Osteocyte (in vitro differentiated cells): ENCODE results near the gene SCYGR3. TPM values are rescaled to one million over a fixed set of nuclear protein-coding genes. Genes with fewer than 3 reads are reported as not detected.

Source experiments
- DNase-seq: peaks from one replicate; pipeline ENCODE4 v3.0.0; 2021; ENCODE audit warnings: mixed read lengths; ENCODE audit not compliant: unreplicated experiment; ENCODE audit errors: extremely low spot score
- H3K27ac Mint-ChIP-seq: one replicate; pipeline ENCODE4 v1.8.0; 2021; ENCODE audit warnings: mild to moderate bottlenecking, mixed read lengths; ENCODE audit not compliant: unreplicated experiment
- H3K27me3 Mint-ChIP-seq: one replicate; pipeline ENCODE4 v1.8.0; 2021; ENCODE audit warnings: mixed read lengths; ENCODE audit not compliant: unreplicated experiment
- H3K36me3 Mint-ChIP-seq: one replicate; pipeline ENCODE4 v1.8.0; 2021; ENCODE audit warnings: mixed read lengths; ENCODE audit not compliant: unreplicated experiment
- H3K4me1 Mint-ChIP-seq: one replicate; pipeline ENCODE4 v1.8.0; 2021; ENCODE audit warnings: mixed read lengths; ENCODE audit not compliant: unreplicated experiment
- H3K4me3 Mint-ChIP-seq: one replicate; pipeline ENCODE4 v1.8.0; 2021; ENCODE audit warnings: mild to moderate bottlenecking, moderate library complexity, mixed read lengths; ENCODE audit not compliant: unreplicated experiment
- H3K9me3 Mint-ChIP-seq: one replicate; pipeline ENCODE4 v1.8.0; 2021; ENCODE audit warnings: mixed read lengths; ENCODE audit not compliant: unreplicated experiment
- CTCF ChIP-seq: fragments of 200-600 bp; sonication (generic); IDR thresholded peaks from 2 replicates; pipeline ENCODE4 v1.5.0; 2021; ENCODE audit warnings: antibody characterized with exemption, mild to moderate bottlenecking, moderate library complexity
- total RNA-seq: library from RNA; stranded (reverse); gene quantifications from 2 replicates; pipeline ENCODE4 v1.2.1, GENCODE V29; 2021

SCYGR3 gene
- total RNA-seq, 1 donor from 2014 or later: not detected

DNA sequence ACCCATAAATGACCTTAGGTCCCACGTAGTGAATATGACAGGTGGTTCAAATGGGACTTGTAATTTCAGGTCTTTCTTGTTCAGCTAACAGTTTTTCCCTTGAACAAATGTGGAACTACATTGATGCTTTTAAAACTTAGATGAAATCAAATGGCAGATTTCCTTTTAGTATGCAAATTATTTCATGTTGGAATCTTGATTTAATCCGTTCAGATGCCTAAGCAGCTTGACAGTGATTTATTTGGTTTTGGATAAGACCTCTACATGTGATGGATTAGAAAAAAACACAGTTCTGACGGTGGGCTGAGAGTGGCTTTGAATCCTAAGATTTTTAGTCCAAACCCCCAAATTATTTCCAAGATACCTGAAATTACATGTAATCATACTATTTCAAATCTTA, 19.6 kb upstream of the SCYGR3 start:
- Mint-ChIP-seq H3K4me1 (no peaks in the 10 kb centered on the region), H3K27ac (no peak overlapping the region), H3K9me3 (no peaks in the 10 kb centered on the region), H3K4me3 (no peak overlapping the region), H3K27me3 (peaks cover 19% of the 10 kb centered on the region), H3K36me3 (no peaks in the 10 kb centered on the region)
- TF ChIP-seq CTCF: no peak
- DNase-seq: no peak

DNA sequence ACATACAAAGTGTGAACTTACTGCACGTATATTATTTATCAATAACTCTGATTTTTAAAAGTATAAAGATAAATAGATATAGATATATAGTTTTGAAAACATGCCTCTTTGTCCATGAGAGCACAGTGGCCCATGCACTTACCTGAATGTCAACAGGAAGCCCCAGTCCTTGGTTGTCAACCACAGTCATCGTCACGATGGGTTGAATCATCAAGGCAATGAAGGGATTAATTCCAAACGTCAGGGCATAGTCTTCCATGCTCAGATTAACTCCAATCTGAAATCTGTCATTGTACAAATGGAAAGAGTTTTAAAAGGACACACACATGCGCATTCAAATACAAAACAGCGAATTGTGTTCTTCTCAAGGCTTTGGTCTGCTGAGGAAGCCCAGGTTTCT, 18.2 kb upstream of the SCYGR3 start:
- no peak overlapping the region for H3K27ac Mint-ChIP-seq
- peaks cover 19% of the 10 kb centered on the region for H3K27me3 Mint-ChIP-seq
- no peaks in the 10 kb centered on the region for H3K9me3 Mint-ChIP-seq
- H3K4me3 Mint-ChIP-seq: no peak overlapping the region
- TF ChIP-seq CTCF: no peak
- H3K36me3 Mint-ChIP-seq: no peaks in the 10 kb centered on the region
- no peaks in the 10 kb centered on the region for H3K4me1 Mint-ChIP-seq
- DNase-seq: no peak

GRCh38 chr2:227630322-227630721, 15.7 kb upstream of the SCYGR3 start:
- no peak overlapping the region for H3K27ac Mint-ChIP-seq
- no peaks in the 10 kb centered on the region for H3K9me3 Mint-ChIP-seq
- no peak for TF ChIP-seq CTCF
- no peak overlapping the region for H3K4me3 Mint-ChIP-seq
- H3K27me3 Mint-ChIP-seq: peaks cover 19% of the 10 kb centered on the region
- no peak for DNase-seq
- H3K4me1 Mint-ChIP-seq: no peaks in the 10 kb centered on the region
- H3K36me3 Mint-ChIP-seq: no peaks in the 10 kb centered on the region

- Mint-ChIP-seq H3K4me3 (no peak overlapping the region), H3K4me1 (no peaks in the 10 kb centered on the region), H3K36me3 (no peaks in the 10 kb centered on the region), H3K27me3 (peaks cover 19% of the 10 kb centered on the region), H3K9me3 (no peaks in the 10 kb centered on the region), H3K27ac (no peak overlapping the region)
- no peak for TF ChIP-seq CTCF
- DNase-seq: no peak
These were observed 14.8 kb upstream of the SCYGR3 start for GRCh38 chr2:227629435-227629834.

DNA sequence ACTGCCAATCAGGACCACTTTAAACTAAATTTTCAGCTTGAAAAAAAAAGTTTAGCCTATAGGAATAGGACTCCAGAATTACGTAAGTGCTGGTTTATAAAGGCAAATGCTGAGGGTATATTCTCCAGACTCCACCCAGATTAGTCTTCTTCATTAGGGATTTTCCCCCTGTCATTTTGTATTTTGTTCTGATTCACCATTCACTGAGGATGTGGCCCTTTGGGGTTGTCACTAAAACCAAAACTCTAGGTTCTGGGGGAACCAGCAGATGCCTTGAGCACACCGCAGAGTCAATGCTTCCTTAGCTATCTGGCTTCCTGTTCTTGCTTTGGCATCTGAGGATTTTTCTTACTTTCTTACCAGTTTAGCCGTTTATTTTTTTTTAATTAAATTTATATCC, 13.1 kb upstream of the SCYGR3 start:
- Mint-ChIP-seq H3K4me3 (no peak overlapping the region), H3K4me1 (peaks cover 3% of the 10 kb centered on the region), H3K27ac (no peak overlapping the region), H3K9me3 (no peaks in the 10 kb centered on the region), H3K36me3 (no peaks in the 10 kb centered on the region), H3K27me3 (peaks cover 19% of the 10 kb centered on the region)
- no peak for TF ChIP-seq CTCF
- no peak for DNase-seq
